ENCODE measurements around the gene LINC00632.

Gene LINC00632

DNA sequence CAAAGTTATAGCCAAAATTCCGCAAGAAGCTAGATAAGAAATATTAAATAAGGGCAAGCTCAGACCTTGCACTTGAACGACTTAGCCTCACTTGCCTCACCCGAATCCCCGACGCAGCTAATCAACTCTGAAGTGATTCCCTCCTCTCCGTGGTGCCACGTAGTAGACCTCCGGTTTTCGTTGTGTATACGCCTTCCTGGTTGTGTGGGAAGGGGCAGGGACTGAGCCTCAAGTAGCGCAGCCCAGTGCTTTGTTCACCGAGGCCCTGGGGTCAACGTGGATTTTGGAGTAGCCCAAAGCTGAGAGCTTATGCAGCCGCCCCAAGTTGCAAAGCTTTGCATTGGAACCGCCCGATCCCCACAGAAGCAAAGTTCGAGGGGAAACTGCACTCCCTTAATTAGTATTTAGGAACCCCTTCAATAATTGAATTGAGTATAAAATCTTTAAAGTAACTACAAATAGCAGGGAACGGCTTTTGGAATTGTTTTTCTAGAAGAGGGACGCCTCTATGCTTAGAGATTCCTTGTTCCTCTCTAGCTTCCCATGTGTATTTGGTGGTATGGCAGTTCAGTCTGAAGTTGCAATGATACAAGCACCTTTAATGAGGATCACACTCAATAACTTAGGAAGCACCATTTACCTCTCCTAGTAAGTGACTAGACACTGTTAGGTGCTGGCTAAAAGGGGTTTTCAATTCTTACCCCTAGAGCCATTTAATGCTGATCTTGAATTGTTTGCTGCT lies 55.7 kb downstream of the LINC00632 start:
- no peak for DNase-seq (ENCODE audit: low read depth in 3 of 3)

GRCh38 chrX:140766024-140766611 lies 56.6 kb downstream of the LINC00632 start:
- DNase-seq (ENCODE audit: low read depth in 3 of 3), result no peak

GRCh38 chrX:140767646-140768045 lies 58.1 kb downstream of the LINC00632 start:
- no peak for DNase-seq (ENCODE audit: low read depth in 3 of 3)

- DNase-seq (ENCODE audit: low read depth in 3 of 3), result no peak
Observed at GRCh38 chrX:140775211-140775610, 65.7 kb downstream of the LINC00632 start.

DNA sequence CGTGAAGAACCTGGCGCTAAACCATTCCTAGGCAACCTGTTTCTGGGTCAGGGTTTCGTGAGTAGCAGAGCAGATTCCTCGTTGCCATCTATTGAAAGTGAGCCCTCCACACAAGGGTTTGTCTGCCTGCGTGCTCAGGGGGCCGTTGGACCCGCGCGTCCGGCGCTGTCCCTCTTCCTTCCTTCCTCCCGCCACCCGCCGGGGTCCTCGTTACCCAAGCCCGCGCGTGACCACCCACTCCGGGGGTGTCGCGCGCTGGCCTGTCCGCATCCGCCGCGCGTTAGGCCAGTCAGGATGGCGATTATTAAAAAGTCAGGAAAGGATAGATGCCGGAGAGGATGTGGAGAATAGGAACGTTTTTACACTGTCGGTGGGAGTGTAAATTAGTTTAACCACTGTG lies 66.8 kb downstream of the LINC00632 start:
- DNase-seq (ENCODE audit: low read depth in 3 of 3), result no peak

DNA sequence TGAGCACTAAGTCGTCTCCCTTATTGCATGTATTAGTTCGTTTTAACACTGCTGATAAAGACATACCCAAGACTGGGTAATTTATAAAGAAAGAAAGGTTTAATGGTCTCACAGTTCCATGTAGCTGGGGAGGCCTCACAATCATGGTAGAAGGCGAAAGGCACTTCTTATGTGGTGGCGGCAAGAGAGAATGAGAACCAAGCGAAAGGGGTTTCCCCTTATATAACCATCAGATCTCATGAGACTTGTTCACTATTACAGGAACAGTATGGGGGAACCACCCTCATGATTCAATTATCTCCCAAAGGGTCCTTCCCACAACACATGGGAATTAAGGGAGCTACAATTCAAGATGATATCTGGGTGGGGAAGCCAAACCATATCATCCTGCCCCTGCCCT lies 85.1 kb downstream of the LINC00632 start:
- no peak for DNase-seq (ENCODE audit: low read depth in 3 of 3)

DNA sequence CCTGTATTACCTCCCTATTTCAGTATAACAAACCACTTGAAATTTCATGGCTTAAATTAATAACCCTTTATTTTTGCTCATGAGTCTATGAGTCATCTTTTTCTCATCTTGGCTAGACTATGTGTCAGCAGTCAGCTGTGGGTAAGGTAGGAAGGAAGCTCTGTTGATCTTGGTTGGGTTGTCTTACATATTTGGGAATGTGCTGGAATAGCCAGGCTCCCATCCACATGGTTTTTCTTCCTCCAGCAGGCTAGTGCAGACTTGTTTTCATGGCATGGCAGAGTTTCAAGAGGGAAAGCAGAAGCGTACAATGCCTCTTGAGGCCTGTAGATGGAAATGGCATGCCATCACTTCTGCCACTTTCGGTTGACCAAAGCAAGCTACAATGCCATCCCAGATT lies 89.7 kb downstream of the LINC00632 start:
- no peak for DNase-seq (ENCODE audit: low read depth in 3 of 3)

GRCh38 chrX:140804292-140804691 lies 94.7 kb downstream of the LINC00632 start:
- DNase-seq (ENCODE audit: low read depth in 3 of 3), result no peak

- no peak for DNase-seq (ENCODE audit: low read depth in 3 of 3)
Observed at GRCh38 chrX:140815868-140816267, 106.3 kb downstream of the LINC00632 start.

DNA sequence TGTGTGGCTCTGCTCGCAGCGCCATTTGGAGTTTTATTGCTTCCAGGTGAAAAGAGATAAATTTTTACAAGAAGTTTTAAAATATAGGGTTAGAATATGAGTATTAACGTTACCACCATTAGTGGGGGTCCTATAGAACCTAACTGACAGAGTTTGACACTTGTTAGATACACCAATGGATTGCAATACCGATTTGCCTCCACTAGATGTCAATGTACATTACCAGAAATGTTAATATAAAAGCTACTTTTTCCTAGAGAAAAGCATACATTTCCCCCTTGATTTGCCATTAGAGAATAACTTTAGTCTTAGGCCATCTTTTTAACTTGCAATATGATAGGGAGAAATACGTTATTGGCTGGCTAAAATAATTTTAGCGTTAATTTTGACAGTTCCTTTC lies 108.4 kb downstream of the LINC00632 start:
- DNase-seq (ENCODE audit: low read depth in 3 of 3), result no peak

- no peak for DNase-seq (ENCODE audit: low read depth in 3 of 3)
Observed at GRCh38 chrX:140821280-140821679, 111.7 kb downstream of the LINC00632 start.

- DNase-seq (ENCODE audit: low read depth in 3 of 3), result no peak
Observed at GRCh38 chrX:140822184-140822583, 112.6 kb downstream of the LINC00632 start.

GRCh38 chrX:140822861-140823260 lies 113.3 kb downstream of the LINC00632 start:
- DNase-seq (ENCODE audit: low read depth in 3 of 3), result no peak

DNA sequence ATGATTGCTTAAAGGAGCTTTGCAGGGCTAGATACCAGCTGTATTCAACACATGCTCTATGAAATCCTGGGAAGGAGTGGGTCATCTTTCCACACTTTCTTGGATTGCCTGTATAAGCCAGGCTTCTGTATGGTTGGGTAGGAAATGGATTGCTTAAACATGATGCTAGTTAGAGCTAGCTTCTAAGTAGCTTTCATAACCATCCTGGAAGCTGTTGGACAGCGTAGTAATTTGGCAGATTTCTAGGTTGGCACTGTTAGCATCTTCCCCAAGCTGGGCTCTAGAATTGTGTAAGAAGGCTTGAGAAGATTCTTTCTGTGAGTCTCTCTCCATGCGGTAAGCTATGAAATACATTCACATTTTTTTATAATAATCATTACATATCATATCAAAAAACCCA lies 127.3 kb downstream of the LINC00632 start:
- no peak for DNase-seq (ENCODE audit: low read depth in 3 of 3)

Measured in stimulated activated CD4-positive, alpha-beta T cell treated with anti-CD3 and anti-CD28 coated beads, TNF-alpha, amount 100 ng/mL, for 4 hours (primary cell).